ENCODE measurements around the gene PARP1.

Gene PARP1

DNA sequence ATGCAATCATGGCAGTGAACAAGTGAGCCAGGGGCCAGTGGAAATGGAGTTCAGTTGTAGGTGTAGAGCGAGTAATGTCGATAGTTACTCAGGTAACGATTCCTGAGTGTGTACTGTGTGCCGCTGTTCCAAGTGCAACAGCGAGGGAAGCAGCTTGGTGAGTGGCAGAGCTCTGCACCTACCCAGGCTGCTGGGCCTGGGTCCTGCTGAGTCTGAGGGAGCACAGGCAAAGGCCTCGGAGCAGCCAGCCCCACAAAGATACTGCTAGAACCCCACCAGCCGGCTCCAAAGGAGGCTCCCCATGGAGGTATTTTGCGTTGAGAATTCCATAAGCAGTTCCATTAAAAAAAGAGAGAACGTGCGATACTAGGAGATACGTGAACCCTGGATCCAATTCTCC is 23.2 kb downstream of the PARP1 start:
- no peaks in the 10 kb centered on the region for H3K27me3 ChIP-seq (ENCODE audit: control insufficient read depth, insufficient read depth, low read length)
- H3K4me2 ChIP-seq (ENCODE audit: low read length): no peak overlapping the region
- H3K4me3 ChIP-seq (ENCODE audit: low read length): no peak overlapping the region
- H3K36me3 ChIP-seq (ENCODE audit: insufficient read depth, low read length): peaks cover 91% of the 10 kb centered on the region
- H3K9me3 ChIP-seq (replicated peaks; ENCODE audit: low read length): no peaks in the 10 kb centered on the region
- H3K4me1 ChIP-seq (ENCODE audit: control insufficient read depth, insufficient read depth, low read length): no peaks in the 10 kb centered on the region
- H3K9ac ChIP-seq (ENCODE audit: low read depth, low read length): no peak overlapping the region

DNA sequence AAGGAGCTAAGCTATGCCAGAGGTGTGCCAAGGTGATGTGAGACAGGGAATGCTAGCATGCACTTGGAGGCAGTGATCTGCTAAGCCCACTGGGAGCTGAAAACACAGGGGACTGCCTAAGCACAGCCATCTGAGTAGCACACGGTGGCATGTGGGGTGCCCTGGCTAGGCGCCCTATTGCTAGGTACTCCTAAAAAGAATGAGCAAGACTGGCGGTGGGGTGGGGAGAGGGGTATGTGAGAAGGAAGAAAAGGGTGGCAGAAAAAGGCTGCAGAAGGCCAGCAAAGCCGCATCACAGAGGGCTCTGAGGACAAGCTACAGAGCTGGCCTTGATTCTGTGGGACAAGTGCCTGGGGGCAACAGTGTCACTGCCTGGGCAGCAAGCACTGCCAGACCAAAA is 23.9 kb downstream of the PARP1 start:
- Histone ChIP-seq H3K9me3 (replicated peaks; ENCODE audit: low read length) (no peaks in the 10 kb centered on the region), H3K4me2 (ENCODE audit: low read length) (no peak overlapping the region), H3K4me3 (ENCODE audit: low read length) (no peak overlapping the region), H3K9ac (ENCODE audit: low read depth, low read length) (no peak overlapping the region), H3K27me3 (ENCODE audit: control insufficient read depth, insufficient read depth, low read length) (no peaks in the 10 kb centered on the region), H3K4me1 (ENCODE audit: control insufficient read depth, insufficient read depth, low read length) (no peaks in the 10 kb centered on the region), H3K36me3 (ENCODE audit: insufficient read depth, low read length) (peaks cover 91% of the 10 kb centered on the region)

DNA sequence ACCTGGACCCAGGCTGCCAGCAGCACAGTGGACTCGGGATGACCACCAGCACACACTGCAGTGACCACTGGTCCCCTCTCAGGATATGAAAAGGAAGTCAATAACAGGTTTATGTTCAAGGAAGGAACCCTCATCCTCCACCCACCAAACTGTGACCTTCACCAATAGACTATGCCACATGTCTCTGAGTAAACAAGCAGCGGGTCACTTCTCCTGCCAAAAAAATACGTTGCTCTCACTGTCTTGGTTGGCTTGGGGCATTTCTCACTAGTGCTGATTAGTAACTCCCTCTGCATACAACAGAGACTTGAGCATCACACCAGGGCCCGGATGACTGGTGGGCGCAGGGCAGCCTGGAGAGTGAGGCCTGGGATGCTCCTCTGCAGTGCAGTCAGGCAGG is 25.9 kb downstream of the PARP1 start:
- no peaks in the 10 kb centered on the region for H3K9me3 ChIP-seq (replicated peaks; ENCODE audit: low read length)
- H3K9ac ChIP-seq (ENCODE audit: low read depth, low read length): no peak overlapping the region
- H3K4me2 ChIP-seq (ENCODE audit: low read length): no peak overlapping the region
- H3K36me3 ChIP-seq (ENCODE audit: insufficient read depth, low read length): peaks cover 87% of the 10 kb centered on the region
- H3K27me3 ChIP-seq (ENCODE audit: control insufficient read depth, insufficient read depth, low read length): no peaks in the 10 kb centered on the region
- H3K4me1 ChIP-seq (ENCODE audit: control insufficient read depth, insufficient read depth, low read length): no peaks in the 10 kb centered on the region
- H3K4me3 ChIP-seq (ENCODE audit: low read length): no peak overlapping the region

DNA sequence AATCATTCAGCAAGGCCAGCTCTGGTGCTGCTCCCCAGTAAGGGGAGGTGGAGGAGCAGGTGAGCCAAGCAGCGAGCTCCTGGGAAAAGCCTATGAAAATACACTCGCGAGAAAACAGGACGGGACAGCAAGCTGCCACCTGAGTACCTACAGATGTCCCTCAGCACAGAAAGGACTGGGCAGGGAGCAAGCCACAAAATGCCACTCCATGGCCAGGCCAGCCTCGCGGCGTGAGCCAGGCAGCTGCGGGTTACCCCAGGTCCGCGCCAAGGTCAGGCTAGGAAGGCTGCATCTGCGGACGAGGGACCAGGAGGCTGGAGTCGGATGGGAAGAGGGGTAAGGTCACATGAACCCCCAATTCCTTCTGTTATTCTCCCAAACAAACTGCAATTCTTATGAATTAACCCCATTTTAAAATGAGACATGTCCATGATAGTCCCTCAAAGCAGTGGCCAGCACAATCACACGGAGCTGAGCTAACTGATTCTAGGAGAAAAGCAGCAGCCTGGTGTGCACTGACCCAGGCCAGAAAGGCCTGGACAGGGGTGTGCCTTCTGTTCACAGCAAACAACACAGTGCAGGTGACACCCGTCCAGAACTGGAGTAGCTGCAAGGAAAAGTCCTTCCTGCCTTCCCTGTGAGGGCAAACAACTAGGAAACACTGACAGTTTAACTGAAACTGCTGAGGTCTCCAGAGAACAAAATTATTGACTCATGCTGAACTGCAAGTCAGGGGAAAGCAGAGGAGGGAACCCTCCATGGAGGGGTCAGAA is 26.5 kb downstream of the PARP1 start:
- H3K9ac ChIP-seq (ENCODE audit: low read depth, low read length): no peak overlapping the region
- H3K27me3 ChIP-seq (ENCODE audit: control insufficient read depth, insufficient read depth, low read length): no peaks in the 10 kb centered on the region
- no peaks in the 10 kb centered on the region for H3K4me1 ChIP-seq (ENCODE audit: control insufficient read depth, insufficient read depth, low read length)
- H3K4me3 ChIP-seq (ENCODE audit: low read length): no peak overlapping the region
- peaks cover 91% of the 10 kb centered on the region for H3K36me3 ChIP-seq (ENCODE audit: insufficient read depth, low read length)
- H3K4me2 ChIP-seq (ENCODE audit: low read length): no peak overlapping the region
- H3K9me3 ChIP-seq (replicated peaks; ENCODE audit: low read length): no peaks in the 10 kb centered on the region

DNA sequence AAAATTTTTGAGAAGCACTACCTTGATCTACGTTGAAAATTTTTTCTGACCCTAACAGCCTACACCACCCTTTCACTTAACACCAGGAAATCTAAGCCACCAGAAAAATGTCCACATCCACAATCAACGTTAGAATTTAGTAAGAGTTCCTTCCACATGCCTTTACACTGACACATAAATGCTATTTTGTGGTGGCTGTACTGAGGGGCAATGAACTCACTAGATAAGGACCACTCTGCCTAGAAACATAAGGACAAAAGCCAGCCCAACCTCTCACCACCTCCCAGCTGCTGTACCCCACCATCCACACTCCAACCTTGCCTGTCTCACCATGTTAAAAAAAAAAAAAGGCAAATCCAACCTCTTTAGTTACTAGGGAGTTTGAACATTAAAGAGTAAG is 29.8 kb downstream of the PARP1 start:
- Histone ChIP-seq H3K9me3 (replicated peaks; ENCODE audit: low read length) (no peaks in the 10 kb centered on the region), H3K4me2 (ENCODE audit: low read length) (no peak overlapping the region), H3K27me3 (ENCODE audit: control insufficient read depth, insufficient read depth, low read length) (no peaks in the 10 kb centered on the region), H3K4me1 (ENCODE audit: control insufficient read depth, insufficient read depth, low read length) (peaks cover 11% of the 10 kb centered on the region), H3K36me3 (ENCODE audit: insufficient read depth, low read length) (peaks cover 79% of the 10 kb centered on the region), H3K9ac (ENCODE audit: low read depth, low read length) (no peak overlapping the region), H3K4me3 (ENCODE audit: low read length) (no peak overlapping the region)

DNA sequence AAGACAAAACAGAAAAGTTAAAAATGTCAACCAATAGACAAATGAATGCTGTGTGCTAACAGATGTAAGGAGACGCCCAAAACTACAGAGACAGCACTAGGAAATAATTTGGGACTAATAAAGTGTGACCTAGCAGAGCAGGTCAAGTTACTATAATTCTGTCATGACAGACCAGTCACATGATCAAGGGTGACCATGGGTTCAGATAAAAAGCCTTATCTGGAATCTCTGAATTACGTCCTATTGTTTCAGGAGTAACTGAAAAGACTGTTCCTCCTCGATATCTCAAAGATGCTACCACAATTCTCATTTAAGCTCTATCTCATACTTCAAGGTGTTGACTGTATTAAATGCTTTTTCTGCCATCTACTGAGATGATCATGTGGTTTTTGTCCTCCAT is 31.6 kb downstream of the PARP1 start:
- Histone ChIP-seq H3K9me3 (replicated peaks; ENCODE audit: low read length) (no peaks in the 10 kb centered on the region), H3K4me3 (ENCODE audit: low read length) (no peak overlapping the region), H3K36me3 (ENCODE audit: insufficient read depth, low read length) (peaks cover 68% of the 10 kb centered on the region), H3K9ac (ENCODE audit: low read depth, low read length) (no peak overlapping the region), H3K4me2 (ENCODE audit: low read length) (no peak overlapping the region), H3K27me3 (ENCODE audit: control insufficient read depth, insufficient read depth, low read length) (no peaks in the 10 kb centered on the region), H3K4me1 (ENCODE audit: control insufficient read depth, insufficient read depth, low read length) (peaks cover 15% of the 10 kb centered on the region)

DNA sequence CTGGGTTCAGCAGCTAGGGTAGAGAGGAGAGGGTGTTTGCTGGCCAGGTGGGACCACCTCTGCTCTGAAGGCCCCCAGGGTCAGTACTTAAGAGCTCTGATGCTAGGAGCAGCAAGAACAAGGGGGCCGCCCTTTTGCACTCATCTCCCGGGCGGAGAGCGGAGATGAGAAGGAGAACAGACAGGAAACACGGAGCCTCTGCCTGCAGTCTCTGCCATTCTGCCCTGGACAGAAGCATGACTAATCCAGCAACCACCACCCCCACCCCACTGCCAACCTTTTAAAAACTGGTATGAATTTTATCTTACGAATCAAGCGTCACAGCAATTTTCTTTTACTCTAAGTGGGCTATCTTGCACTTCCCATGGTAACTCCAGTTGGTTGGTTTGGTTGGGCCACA is 34.5 kb downstream of the PARP1 start:
- Histone ChIP-seq H3K4me3 (ENCODE audit: low read length) (no peak overlapping the region), H3K9me3 (replicated peaks; ENCODE audit: low read length) (no peaks in the 10 kb centered on the region), H3K27me3 (ENCODE audit: control insufficient read depth, insufficient read depth, low read length) (no peaks in the 10 kb centered on the region), H3K4me1 (ENCODE audit: control insufficient read depth, insufficient read depth, low read length) (peaks cover 15% of the 10 kb centered on the region), H3K36me3 (ENCODE audit: insufficient read depth, low read length) (peaks cover 60% of the 10 kb centered on the region), H3K4me2 (ENCODE audit: low read length) (peak overlapping the region; percentile 17), H3K9ac (ENCODE audit: low read depth, low read length) (no peak overlapping the region)

DNA sequence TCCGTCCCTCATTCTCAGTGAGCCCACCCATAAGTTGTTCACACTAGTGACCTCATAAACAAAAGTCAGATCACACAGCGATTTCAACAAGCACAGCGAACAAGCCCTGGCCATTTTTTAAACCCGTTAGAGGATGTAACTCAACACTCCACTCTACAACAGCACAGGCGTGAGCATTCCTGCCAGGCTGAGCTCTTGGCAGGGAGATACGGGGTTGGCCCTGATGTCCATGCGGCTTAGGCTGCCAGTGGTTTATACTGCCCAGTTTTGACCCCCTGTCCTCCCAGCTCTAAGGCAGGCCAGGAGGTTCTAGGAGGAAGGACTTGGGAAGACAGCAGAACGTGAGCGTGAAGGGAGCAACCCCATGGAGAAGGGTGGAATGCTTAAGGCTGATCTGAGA is 35.0 kb downstream of the PARP1 start:
- H3K27me3 ChIP-seq (ENCODE audit: control insufficient read depth, insufficient read depth, low read length): no peaks in the 10 kb centered on the region
- peaks cover 15% of the 10 kb centered on the region for H3K4me1 ChIP-seq (ENCODE audit: control insufficient read depth, insufficient read depth, low read length)
- H3K9me3 ChIP-seq (replicated peaks; ENCODE audit: low read length): no peaks in the 10 kb centered on the region
- H3K36me3 ChIP-seq (ENCODE audit: insufficient read depth, low read length): peaks cover 61% of the 10 kb centered on the region
- H3K4me3 ChIP-seq (ENCODE audit: low read length): no peak overlapping the region
- no peak overlapping the region for H3K9ac ChIP-seq (ENCODE audit: low read depth, low read length)
- peak overlapping the region; percentile 17 for H3K4me2 ChIP-seq (ENCODE audit: low read length)

DNA sequence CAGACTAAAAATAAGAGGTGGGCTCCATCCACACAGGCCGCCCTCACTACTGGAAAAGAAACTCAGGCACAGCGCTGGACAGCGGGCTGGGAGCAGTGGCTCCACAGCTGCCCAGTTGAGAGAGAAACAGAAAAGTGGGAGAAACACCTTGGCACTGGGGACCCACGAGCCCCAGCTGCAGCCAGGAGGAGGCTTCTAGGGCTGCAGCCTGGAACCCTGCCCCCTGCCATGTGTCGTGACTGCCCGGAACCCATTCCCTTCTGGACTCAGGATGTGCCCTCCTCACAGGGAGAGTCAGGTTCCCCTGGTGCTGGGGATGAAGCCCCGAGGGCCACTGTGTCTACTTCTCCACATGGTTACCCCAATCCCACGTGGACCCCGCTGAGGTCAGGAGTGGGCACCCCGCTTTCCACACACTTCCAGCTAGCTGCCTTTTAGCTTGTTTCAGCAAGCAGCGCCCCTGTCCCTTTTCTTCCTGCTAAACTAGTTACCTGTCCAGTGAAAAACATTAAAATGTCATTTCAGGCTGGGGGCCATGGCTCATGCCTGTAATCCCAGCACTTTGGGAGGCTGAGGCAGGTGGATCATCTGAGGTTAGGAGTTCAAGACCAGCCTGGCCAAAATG is 35.9 kb downstream of the PARP1 start:
- no peak overlapping the region for H3K4me2 ChIP-seq (ENCODE audit: low read length)
- H3K36me3 ChIP-seq (ENCODE audit: insufficient read depth, low read length): peaks cover 63% of the 10 kb centered on the region
- peaks cover 15% of the 10 kb centered on the region for H3K4me1 ChIP-seq (ENCODE audit: control insufficient read depth, insufficient read depth, low read length)
- no peaks in the 10 kb centered on the region for H3K27me3 ChIP-seq (ENCODE audit: control insufficient read depth, insufficient read depth, low read length)
- H3K4me3 ChIP-seq (ENCODE audit: low read length): no peak overlapping the region
- H3K9ac ChIP-seq (ENCODE audit: low read depth, low read length): no peak overlapping the region
- no peaks in the 10 kb centered on the region for H3K9me3 ChIP-seq (replicated peaks; ENCODE audit: low read length)

DNA sequence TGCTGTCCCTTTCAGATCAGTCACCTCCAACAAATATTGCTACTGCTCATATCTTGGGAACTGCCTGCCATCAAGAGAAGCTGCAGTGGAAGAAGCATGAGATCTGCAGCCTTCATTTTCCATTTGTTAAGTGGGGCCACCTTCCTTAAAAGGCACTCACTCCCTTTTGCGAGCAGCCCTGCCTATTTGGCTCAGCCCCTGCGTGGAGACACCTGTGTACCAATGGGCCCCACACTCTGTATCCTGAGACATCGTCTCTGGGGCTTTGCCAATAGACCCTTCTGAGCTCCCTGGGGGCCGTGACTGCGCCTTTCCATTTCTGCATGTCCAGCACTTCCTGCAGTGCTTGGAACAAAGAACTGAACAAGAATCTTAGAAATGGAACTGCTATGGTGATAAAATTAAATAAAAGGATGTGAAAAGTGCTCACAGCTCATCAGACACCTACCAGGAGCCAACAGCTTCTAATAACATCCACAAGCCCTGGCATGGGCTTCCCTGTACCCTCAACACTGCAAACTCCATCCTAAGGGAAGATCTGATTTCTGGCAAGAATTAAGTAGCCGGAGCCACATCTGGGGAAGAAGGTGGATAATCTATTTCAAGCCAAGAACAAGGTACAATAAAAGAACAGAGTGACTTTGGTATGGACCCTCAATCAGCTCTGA is 36.7 kb downstream of the PARP1 start:
- no peaks in the 10 kb centered on the region for H3K9me3 ChIP-seq (replicated peaks; ENCODE audit: low read length)
- H3K4me2 ChIP-seq (ENCODE audit: low read length): no peak overlapping the region
- no peak overlapping the region for H3K4me3 ChIP-seq (ENCODE audit: low read length)
- no peaks in the 10 kb centered on the region for H3K27me3 ChIP-seq (ENCODE audit: control insufficient read depth, insufficient read depth, low read length)
- H3K9ac ChIP-seq (ENCODE audit: low read depth, low read length): no peak overlapping the region
- H3K4me1 ChIP-seq (ENCODE audit: control insufficient read depth, insufficient read depth, low read length): peaks cover 17% of the 10 kb centered on the region
- peaks cover 64% of the 10 kb centered on the region for H3K36me3 ChIP-seq (ENCODE audit: insufficient read depth, low read length)

DNA sequence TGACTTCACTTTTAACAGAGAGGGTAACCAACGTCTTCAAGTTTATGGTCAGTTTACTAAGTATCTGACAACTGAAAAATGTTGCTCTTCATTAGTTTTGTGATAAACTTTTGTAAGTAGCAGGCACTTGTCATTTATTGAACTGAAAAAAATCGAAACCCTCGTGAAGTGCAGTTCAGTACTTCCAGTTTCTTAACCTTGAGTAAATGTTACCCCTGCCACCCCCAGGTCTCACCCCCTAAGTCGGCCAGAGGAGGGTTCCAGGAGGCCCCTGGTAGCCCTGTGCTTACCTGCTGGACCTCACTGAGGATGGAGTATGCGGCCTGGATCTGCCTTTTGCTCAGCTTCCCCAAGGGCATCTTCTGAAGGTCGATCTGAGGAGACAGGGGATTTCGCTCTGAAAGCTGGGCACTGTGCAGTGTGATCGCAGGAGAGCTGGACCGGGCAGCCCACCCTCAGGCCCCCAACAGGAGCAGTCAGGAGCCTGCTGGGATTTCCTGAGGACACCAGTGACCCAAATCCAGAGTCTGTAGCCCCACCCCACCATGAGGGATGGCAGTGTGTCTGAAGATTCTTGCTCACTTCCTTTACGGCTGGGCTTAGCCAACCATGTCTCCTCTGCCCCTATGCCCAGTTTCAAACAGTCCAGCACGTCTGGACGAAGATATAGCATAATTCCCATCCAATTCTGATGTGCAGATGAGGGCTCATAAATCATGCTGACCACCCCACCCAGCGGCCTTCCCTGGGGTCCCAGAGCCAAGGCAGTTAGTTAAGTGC is 37.6 kb downstream of the PARP1 start:
- Histone ChIP-seq H3K36me3 (ENCODE audit: insufficient read depth, low read length) (peaks cover 69% of the 10 kb centered on the region), H3K4me3 (ENCODE audit: low read length) (no peak overlapping the region), H3K9ac (ENCODE audit: low read depth, low read length) (no peak overlapping the region), H3K4me2 (ENCODE audit: low read length) (no peak overlapping the region), H3K4me1 (ENCODE audit: control insufficient read depth, insufficient read depth, low read length) (peaks cover 23% of the 10 kb centered on the region), H3K27me3 (ENCODE audit: control insufficient read depth, insufficient read depth, low read length) (no peaks in the 10 kb centered on the region), H3K9me3 (replicated peaks; ENCODE audit: low read length) (no peaks in the 10 kb centered on the region)

Data from skeletal muscle satellite cell (primary cell).